Fibroblast of lung (primary cell): Measurements from ENCODE around the gene SLC4A9. TPM values are rescaled to one million over a fixed set of nuclear protein-coding genes. Genes with fewer than 3 reads are reported as not detected.

Experiments
- DNase-seq, 2 donors: peaks; one replicate each; pipeline versions ENCODE4 v3.0.0 to v3.0.0-alpha.2; 2010; ENCODE audit warnings: low read depth in 2 of 2
- H2AFZ ChIP-seq: 2 replicates; pipeline ENCODE4 v1.5.1; 2012; ENCODE audit warnings: low read length, control low read depth, inconsistent platforms
- H3K27ac ChIP-seq: 2 replicates; pipeline ENCODE4 v1.5.1; 2011; ENCODE audit warnings: low read length, control low read depth; ENCODE audit not compliant: insufficient read depth
- H3K27me3 ChIP-seq: 2 replicates; pipeline ENCODE4 v1.5.1; 2011; ENCODE audit warnings: mild to moderate bottlenecking, low read length; ENCODE audit not compliant: control insufficient read depth, insufficient read depth
- H3K36me3 ChIP-seq: 2 replicates; pipeline ENCODE4 v1.5.1; 2011; ENCODE audit warnings: low read length; ENCODE audit not compliant: control insufficient read depth, insufficient read depth
- H3K4me1 ChIP-seq: 2 replicates; pipeline ENCODE4 v1.5.1; 2011; ENCODE audit warnings: low read length; ENCODE audit not compliant: control insufficient read depth, insufficient read depth; ENCODE audit errors: extremely low read depth
- H3K4me2 ChIP-seq: 2 replicates; pipeline ENCODE4 v1.5.1; 2011; ENCODE audit warnings: low read length, control low read depth; ENCODE audit not compliant: insufficient read depth; ENCODE audit errors: extremely low read depth
- H3K4me3 ChIP-seq, 4 experiments: fragments of 200-600 bp in 1 of 4; sonication (generic) in 1 of 4; replicated peaks in 1 of 4; 2 replicates each; pipeline ENCODE4 v1.5.1; 2011 to 2016; ENCODE audit warnings: low read length in 4 of 4, low read depth in 3 of 4, mild to moderate bottlenecking in 3 of 4, control low read depth in 2 of 4, inconsistent platforms in 1 of 4, mixed read lengths in 1 of 4; ENCODE audit not compliant: insufficient read depth in 1 of 4; ENCODE audit errors: control extremely low read depth in 1 of 4
- H3K79me2 ChIP-seq: 2 replicates; pipeline ENCODE4 v1.5.1; 2012; ENCODE audit warnings: mild to moderate bottlenecking, low read length, inconsistent platforms; ENCODE audit not compliant: control insufficient read depth, insufficient read depth
- H3K9ac ChIP-seq: 2 replicates; pipeline ENCODE4 v1.5.1; 2011; ENCODE audit warnings: mild to moderate bottlenecking, low read length, control low read depth; ENCODE audit not compliant: insufficient read depth
- H3K9me3 ChIP-seq: 2 replicates; pipeline ENCODE4 v1.5.1; 2012; ENCODE audit warnings: low read depth, low read length; ENCODE audit not compliant: control insufficient read depth, insufficient read depth
- H4K20me1 ChIP-seq: 2 replicates; pipeline ENCODE4 v1.5.1; 2011; ENCODE audit warnings: low read length; ENCODE audit not compliant: control insufficient read depth, insufficient read depth; ENCODE audit errors: extremely low read depth
- EZH2 ChIP-seq: IDR thresholded peaks from 2 replicates; pipeline ENCODE4 v1.5.1; 2012; ENCODE audit warnings: low read length, control low read depth, mild to moderate bottlenecking; ENCODE audit errors: missing control alignments
- polyA plus RNA-seq, 2 donors: library from polyadenylated mRNA; depleted of rRNA in 1 of 2; stranded (reverse) in 1 of 2; unstranded in 1 of 2; fragments of >200 nt; gene quantifications; 2 replicates each; pipeline ENCODE4 v1.2.1, GENCODE V29; 2011 to 2012; ENCODE audit warnings: missing spikeins in 1 of 2
- total RNA-seq: library from RNA; depleted of rRNA; stranded (reverse); fragments of >200 nt; gene quantifications from 2 replicates; pipeline ENCODE4 v1.2.1, GENCODE V29; 2014
- TF ChIP-seq, protein P1 (sequence below), 2 donors: IDR thresholded peaks in 1 of 2; conservative IDR thresholded peaks in 1 of 2; 1 replicate in 1 of 2; 2 replicates in 1 of 2; pipeline ENCODE4 v1.5.1; 2011 to 2012; ENCODE audit warnings: low read length in 2 of 2, control low read depth in 1 of 2, inconsistent platforms in 1 of 2, low read depth in 1 of 2, mild to moderate bottlenecking in 1 of 2

Gene SLC4A9
- total and polyA plus RNA-seq, 2 donors (not counting 1 experiment from before 2014, with no cell fraction given): not detected

DNA sequence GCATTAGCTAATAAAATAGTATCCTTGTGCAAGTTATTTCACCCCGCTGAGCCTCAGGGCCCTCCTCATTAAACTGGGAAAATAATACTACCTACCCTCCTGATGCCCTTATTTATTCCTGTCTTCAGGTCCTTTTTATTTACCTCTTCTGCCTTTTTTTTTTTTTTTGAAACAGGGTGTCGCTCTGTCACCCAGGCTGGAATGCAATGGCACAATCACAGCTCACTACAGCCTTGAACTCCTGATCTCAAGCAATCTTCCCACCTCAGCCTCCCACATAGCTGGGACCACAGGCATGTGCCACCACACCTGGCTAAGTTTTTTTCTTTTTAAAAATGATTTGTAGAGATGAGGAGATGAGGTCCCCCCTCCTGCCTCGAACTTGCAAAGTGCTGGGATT lies 34.5 kb upstream of the SLC4A9 start:
- Histone ChIP-seq H3K27me3 (no peaks in the 10 kb centered on the region), H3K9me3 (no peaks in the 10 kb centered on the region), H3K4me2 (no peak overlapping the region), H3K4me1 (peaks cover 28% of the 10 kb centered on the region), H3K79me2 (no peaks in the 10 kb centered on the region), H3K4me3 (no peak overlapping the region), H3K9ac (no peak overlapping the region), H3K36me3 (no peaks in the 10 kb centered on the region), H2AFZ (no peak overlapping the region), H3K27ac (no peak overlapping the region), H4K20me1 (no peaks in the 10 kb centered on the region)
- TF ChIP-seq EZH2: no peak
- TF ChIP-seq, protein P1, sequence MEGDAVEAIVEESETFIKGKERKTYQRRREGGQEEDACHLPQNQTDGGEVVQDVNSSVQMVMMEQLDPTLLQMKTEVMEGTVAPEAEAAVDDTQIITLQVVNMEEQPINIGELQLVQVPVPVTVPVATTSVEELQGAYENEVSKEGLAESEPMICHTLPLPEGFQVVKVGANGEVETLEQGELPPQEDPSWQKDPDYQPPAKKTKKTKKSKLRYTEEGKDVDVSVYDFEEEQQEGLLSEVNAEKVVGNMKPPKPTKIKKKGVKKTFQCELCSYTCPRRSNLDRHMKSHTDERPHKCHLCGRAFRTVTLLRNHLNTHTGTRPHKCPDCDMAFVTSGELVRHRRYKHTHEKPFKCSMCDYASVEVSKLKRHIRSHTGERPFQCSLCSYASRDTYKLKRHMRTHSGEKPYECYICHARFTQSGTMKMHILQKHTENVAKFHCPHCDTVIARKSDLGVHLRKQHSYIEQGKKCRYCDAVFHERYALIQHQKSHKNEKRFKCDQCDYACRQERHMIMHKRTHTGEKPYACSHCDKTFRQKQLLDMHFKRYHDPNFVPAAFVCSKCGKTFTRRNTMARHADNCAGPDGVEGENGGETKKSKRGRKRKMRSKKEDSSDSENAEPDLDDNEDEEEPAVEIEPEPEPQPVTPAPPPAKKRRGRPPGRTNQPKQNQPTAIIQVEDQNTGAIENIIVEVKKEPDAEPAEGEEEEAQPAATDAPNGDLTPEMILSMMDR (conservative IDR thresholded peaks at IDR 0.05 in 1 of 2, IDR thresholded peaks at IDR 0.05 in 1 of 2; ENCODE audit: low read depth in 1 of 2, low read length in 2 of 2): no peak
- no peak for DNase-seq

DNA sequence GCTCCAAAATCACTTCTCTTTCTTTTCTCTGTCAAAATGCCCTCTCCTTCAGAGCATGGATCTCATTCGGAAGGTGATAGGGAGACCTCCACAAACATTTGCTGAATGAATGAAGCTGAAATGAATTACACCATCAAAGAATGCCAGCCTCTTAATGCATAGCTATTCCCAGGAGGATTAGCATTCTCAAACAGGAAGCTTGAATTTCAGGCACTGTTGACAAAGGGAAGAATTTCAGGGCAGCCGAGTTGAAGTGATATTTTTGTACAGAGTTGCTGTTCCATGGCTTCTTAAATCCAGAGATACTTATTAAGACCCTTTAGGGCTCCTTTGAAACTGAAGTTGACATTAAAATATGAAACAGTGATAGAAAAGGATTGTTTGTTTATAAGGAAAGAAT lies 32.4 kb upstream of the SLC4A9 start:
- DNase-seq: peak in 1 of 2 donors; percentile 56

DNA sequence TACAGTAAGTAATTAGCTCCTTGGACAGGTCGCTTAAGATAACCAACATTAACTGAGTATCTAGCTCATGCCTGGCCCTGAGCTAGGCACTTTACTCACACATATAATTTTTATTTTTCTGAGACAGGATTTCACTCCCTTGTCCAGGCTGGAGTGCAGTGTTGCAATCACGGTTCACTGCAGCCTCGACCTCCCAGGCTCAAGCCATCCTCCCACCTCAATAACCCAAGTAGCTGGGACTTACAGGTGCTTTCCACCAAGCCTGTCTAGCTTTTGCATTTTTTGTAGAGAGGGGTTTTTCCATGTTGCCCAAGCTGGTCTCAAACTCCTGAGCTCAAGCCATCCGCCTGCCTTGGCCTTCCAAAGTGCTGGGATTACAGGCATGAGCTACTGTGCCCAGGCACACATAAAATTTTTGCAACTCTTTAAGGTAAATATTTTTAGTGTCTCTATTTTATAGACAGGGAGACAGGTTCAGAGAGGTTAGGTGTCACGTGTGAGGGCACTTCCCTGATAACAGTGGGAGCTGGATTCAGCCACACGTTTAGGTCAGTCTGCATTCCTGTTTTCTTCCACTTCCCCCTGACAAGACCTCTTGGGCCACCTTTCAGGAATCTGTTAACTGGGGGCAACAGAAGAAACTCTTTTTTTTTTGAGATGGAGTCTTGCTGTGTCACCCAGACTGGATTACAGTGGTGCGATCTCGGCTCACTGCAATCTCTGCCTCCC lies 31.8 kb upstream of the SLC4A9 start:
- no peak overlapping the region for H3K4me3 ChIP-seq
- no peaks in the 10 kb centered on the region for H4K20me1 ChIP-seq
- H3K9me3 ChIP-seq: no peaks in the 10 kb centered on the region
- H3K27me3 ChIP-seq: no peaks in the 10 kb centered on the region
- H3K27ac ChIP-seq: no peak overlapping the region
- no peaks in the 10 kb centered on the region for H3K36me3 ChIP-seq
- TF ChIP-seq, protein P1 (conservative IDR thresholded peaks at IDR 0.05 in 1 of 2, IDR thresholded peaks at IDR 0.05 in 1 of 2; ENCODE audit: low read depth in 1 of 2, low read length in 2 of 2): no peak
- no peak for TF ChIP-seq EZH2
- no peaks in the 10 kb centered on the region for H3K79me2 ChIP-seq
- H3K9ac ChIP-seq: no peak overlapping the region
- peaks cover 21% of the 10 kb centered on the region for H3K4me1 ChIP-seq
- no peak overlapping the region for H2AFZ ChIP-seq
- no peak for DNase-seq
- no peak overlapping the region for H3K4me2 ChIP-seq

More for the DNA sequence above, 32.4 kb upstream of the SLC4A9 start:
- Histone ChIP-seq H3K9ac (no peak overlapping the region), H2AFZ (no peak overlapping the region), H3K36me3 (no peaks in the 10 kb centered on the region), H3K79me2 (no peaks in the 10 kb centered on the region), H3K9me3 (no peaks in the 10 kb centered on the region), H3K4me3 (no peak overlapping the region), H3K27ac (no peak overlapping the region), H4K20me1 (no peaks in the 10 kb centered on the region), H3K27me3 (no peaks in the 10 kb centered on the region), H3K4me2 (no peak overlapping the region), H3K4me1 (peaks cover 24% of the 10 kb centered on the region)
- TF ChIP-seq EZH2: no peak
- TF ChIP-seq, protein P1 (conservative IDR thresholded peaks at IDR 0.05 in 1 of 2, IDR thresholded peaks at IDR 0.05 in 1 of 2; ENCODE audit: low read depth in 1 of 2, low read length in 2 of 2): no peak
